HG03103 (cell line): ENCODE results near the gene MCTP1.

ENCODE experiments used
- ATAC-seq: cut with Tn5 transposase; IDR thresholded peaks from one replicate; pipeline ENCODE4 v1.9.1; 2021; ENCODE audit warnings: low read depth; ENCODE audit not compliant: unreplicated experiment

Gene MCTP1

DNA sequence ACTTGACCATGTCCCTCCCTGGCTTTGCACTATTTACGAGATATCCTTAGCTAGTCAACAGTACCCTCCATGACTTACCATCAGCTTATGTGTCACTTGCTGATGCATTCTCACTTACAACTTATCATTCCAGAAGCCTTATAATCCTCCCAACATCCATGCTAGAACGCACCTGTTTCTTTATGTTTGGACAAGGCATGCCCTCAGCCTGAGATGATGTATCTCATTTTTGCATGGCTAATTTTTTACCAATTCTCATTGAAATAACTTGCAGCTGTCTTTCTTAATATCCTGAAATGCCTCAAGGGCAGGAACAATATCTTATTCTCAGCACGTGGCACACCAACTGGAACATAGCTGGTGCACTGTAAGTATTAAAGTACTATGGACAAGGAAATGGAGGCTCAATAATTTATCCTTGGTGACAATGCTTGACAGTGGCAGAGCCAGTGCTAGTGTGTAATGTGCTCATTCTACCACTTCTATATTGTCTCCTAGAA is 384.8 kb downstream of the MCTP1 start:
- no peak for ATAC-seq

DNA sequence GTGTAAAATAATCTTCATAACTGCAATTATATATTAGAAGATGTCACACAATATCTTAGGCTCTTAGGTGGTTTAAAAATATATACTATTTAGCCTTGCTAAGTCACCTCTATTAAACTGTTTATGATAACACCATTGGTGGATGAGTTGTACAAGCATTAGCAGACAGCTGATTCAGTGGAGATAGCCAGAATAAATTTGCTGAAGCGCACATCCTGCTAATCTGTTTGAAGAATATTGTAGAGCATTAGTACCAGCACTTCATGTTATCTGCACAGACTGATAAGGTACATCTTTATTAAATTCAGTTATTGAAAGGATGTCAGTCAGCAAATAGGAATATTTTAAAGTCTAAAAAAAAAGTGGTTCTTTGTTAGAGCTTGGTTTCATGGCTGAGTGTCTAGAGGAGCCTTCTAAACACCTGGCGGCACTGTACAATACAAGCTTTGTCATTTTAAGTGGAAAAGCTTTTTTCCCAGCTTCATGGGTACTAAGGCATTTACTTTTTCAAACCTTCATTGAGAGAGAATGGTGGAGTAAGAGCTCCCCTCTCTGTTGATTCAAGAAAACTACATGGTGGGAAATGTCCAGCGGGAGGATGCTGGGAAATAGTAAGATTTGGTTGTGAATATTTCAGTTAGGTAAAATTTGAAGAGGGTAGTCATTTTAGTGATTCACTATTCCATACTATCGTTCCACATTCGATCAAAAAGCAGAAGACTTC is 391.3 kb downstream of the MCTP1 start:
- no peak for ATAC-seq

DNA sequence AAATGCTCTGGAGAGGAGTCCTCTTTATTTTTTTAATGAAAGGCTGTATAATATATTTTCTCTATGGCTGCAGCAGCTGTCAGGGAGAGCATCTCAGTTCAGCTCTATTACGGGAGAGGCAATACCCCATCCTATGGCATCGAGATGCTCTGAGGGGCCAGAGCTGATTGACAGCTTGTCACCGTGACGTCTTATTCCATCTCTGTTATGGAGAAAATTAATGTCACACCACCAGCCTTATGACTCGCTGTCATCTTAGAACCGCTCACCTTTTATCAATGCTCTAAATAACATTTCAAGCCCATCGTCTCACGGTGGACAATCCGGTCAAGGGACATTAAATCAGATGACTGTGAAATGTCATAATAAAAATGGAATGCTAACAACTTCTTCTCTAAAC is 392.9 kb downstream of the MCTP1 start:
- no peak for ATAC-seq

DNA sequence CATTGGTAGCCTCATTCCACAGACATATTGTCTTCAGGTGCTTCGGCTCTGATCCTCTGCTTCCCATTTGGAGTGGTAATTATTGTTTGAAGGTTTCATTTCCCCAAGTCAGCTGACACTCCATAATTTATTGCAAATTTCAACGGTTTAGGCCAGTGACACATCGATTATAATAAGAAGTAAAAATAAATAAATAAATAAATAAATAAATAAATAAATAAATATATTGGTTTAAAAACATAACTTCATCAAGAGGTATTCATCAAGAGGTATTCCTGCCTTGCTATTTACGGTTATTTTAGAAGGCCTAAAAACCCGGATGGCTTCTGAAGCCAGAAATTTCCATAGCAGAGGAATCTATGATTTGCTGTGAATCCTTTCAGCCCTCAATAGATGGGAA is 393.3 kb downstream of the MCTP1 start:
- ATAC-seq: no peak

DNA sequence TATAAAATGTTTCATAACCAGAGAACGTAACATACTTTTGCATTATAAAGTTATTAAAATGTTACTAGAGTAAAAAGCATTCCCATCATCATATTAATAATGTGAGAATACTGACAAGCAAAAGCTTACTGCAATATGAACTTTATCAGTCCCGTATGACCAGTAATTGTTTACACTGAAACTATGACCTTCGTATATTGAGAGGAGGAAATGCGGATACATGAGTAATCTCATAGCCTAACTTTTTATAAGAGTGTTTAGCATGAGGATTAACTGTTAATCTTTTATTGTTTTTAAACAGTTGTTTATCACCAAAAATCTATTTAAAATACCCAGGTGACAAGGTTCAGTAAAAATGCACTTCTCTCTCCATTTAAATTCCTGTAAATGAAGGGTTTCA is 394.0 kb downstream of the MCTP1 start:
- ATAC-seq: no peak

DNA sequence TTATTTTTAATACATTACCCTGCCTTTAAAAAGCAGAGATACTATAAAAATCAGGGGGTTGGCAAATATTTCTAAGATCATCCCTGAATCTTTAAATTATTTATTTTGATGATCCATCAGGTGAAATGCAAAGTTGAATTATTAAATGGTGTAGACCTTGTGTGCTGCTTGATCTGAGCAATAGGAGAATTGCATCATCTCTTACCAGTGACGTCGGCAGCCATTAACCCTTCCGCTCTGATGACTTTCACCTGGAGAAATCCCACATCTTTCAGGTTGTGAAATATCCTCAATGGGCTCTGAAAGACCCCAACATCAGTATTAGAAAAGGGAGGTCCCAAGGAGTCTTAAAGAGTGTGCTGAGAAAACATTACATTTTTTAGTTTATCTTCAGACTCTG is 396.2 kb downstream of the MCTP1 start:
- ATAC-seq: no peak

DNA sequence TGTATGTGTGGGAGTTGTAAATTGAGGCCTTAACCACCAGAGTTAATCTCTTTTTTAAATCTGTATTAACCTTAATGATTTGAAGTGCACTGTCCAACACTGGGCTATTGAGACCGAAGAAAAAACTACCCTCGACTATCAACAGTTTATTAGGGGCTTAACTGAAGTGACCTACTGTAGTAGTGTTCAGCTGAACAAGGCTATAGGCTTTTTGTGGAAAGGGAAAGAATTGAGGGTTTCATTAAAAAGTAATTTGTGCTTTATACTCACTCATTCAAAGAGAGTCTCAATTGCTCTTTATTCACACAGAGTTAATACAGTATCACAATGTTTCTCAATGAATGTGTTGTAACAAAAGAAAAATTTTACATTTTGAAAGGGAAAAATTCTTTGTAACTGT is 399.0 kb downstream of the MCTP1 start:
- no peak for ATAC-seq

DNA sequence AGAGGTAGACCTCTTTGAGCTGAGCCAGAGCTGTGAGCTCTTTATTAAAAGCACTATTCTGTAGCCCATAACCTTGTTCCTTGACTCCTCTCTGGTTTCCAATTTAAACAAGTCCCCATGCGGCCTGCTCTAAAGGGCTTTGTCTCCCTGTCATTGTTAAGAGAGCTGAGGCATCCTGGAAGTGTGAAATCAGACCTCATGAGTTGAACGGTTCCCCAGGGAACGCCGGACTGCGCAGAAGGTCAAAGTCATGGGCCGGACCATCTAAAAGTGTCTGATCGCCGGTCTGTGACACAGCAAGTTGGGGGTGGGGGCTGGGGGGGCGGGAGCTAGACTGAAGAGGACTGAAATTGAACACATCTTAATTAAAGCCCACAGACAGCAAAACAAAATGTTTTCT is 400.6 kb downstream of the MCTP1 start:
- no peak for ATAC-seq

DNA sequence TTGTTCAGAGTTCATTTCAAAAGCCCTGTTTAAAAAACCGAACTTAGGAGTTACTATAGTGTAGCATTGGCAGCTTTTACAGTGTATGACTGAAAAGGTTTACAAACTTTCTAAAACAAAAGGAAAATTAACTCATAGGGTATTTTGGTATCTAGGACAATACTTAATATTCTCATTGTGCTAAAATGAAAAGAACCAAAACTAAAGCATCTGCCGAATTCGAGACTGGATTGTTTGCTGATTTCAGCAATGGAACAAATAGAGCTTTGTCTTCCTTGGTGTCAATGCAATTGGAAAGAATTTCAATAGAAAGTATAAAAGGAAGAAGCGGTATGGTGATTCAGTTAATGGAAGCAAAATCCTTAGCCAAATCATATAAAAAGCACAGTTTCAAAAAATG is 412.4 kb downstream of the MCTP1 start:
- ATAC-seq: no peak

DNA sequence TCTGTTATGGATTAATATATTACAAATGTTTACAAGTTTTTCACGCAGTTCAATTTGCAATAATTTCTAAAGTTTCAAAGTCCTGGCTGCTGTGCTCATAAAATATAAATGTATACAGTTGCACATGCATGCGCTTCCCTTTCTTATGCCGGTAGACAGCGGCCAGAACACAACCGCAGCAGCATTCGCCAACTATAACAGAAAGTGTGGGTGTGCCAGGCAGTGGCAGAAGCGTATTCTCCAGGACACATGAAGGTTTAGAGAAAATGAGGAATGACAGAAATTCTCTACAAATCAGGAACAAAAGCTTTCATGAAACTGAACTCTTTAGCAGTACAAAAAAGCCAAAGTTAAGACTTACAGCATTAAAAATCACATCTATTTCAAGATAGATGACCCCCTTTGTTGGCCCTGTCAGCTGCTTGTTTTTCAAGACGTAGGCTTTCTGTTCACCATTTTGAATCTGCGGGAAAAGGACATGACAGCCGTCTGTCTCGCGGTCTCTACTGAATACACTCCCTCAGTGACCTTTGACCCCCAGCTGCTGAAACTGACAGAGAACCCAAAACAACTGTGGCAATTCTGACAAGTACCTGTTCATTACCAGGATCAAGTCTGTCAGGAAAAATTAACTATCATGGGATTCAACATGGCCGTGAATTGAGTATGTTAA is 414.2 kb downstream of the MCTP1 start:
- ATAC-seq: no peak

DNA sequence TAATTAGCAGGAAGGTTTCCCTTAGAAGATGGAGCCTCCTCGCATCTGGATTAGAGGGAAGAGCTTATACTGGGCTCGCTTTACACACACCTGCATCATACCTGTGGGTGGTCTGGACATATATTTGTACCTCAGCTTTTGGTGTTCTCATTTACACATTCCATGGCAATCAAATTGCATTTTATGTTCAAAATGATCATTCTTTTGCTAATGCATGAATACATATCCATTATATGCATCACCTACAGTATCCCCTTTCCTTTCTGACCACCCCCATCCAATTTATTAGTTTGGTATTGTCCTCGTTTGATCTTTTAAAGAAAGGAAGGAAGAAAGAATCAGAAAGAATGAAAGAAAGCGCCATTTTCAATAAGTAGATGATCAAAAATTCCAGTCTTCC is 415.0 kb downstream of the MCTP1 start:
- ATAC-seq: no peak

DNA sequence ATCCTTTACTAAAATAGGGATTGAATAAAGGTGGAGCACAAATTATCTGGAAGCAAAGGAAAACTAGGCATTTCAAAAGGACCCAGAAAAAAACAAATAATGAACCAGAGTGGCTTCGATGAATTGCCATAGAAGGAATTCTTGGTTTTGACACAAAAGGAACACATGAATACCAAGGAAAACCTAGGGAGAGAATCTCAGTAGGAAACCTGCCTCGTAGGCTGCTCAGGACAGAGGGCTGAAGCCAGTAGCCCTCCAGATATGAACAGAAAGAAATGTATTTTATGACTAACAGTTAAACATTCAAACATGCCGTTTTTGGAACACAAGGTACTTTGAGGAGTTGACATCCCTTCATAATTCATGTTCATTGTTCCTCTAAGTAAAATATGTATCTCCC is 420.9 kb downstream of the MCTP1 start:
- ATAC-seq: no peak

DNA sequence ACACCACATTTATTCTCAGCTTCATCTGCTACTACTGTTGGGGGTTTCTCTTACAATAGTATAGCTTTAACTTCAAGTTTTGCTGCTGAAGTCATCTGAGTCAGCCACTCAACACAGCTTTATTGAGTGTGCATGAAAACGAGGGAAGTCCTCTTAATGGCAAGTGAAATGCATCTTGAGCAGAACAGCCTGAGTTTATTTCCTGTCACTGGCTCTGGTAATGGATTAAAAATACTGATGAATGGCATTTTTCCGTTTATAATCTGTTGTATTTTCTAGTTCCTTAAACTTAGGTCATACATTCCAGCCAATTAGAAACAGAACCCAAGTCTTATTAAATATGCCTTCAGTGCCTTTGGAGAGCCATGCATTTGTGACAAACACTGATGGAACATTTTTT is 427.8 kb downstream of the MCTP1 start:
- no peak for ATAC-seq

DNA sequence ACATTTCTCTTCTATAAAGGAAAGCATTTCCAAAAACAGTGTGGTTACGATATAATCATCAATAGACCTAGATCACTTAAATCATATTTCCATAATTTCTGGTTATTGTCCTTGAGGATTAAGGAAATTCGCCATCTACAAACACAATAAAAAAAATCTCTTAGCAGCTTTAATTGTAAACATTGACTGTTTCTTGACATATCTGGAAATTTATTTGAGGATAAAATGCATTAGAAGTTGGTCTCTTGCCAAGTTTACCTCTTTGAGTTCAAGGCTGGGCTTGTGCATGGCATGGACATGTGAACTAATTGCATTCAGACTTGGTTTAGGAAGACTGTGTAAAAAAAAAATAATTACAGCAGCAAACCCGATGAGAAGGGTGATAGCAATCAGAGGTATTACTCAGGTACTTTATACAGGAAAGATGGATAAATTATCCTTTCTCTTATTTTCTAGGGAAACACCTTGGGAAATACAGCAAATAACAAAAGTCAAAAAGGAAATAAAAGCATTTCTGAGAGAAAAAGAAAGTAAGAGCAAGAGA is 428.6 kb downstream of the MCTP1 start:
- ATAC-seq: no peak

DNA sequence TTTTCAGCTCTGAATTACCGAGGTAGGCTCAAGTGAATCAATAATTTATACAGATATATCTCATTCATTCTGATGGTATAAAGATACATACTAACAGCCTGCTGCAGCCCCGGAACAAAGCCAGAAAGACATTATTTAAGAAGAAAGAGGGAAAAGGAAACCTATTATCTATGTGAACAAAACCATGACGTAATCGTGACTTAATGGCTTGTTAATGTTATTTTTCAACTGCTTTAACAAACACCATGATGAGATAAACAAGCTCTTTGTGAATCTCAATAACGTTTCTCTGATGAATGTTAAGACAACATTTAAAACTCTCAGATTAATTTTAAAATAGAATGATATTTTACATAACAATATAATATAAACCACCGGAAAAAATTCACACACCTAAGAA is 429.4 kb downstream of the MCTP1 start:
- no peak for ATAC-seq

DNA sequence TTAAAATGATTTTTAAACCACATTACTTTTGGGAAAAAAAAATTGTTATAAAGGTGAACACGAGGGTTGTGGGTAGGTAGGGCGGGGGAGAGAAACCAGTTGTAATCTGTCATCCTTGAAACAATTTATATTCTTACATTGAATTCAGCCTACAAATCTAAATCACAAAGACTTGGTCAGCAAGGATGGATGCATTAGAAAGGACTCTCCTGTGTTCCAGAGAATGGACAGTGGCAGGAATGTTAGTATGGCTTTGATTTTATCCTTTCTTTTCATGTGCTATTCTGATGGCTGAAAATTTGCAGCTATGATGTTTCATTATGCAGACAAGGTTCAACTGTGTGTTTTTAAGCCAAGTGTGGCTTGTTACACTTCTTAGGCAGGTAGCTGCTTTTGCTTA is 431.8 kb downstream of the MCTP1 start:
- no peak for ATAC-seq

DNA sequence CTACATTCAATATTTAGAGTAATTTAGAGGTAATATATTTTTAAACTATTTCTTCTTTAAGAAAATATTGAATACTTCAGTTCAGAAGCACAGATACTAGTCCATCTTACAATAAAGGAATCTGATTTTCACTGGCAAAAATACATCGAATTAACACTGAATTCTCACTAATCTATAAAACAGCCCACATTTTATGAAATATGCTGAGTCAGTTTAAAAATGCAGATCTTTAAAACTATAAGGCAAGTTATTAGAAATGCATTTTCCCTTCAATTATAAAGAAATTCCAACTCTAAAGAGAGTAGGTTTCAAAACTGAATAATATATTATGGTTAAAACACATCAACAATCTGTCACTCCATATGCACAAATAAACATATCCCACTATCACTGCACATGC is 433.9 kb downstream of the MCTP1 start:
- no peak for ATAC-seq

DNA sequence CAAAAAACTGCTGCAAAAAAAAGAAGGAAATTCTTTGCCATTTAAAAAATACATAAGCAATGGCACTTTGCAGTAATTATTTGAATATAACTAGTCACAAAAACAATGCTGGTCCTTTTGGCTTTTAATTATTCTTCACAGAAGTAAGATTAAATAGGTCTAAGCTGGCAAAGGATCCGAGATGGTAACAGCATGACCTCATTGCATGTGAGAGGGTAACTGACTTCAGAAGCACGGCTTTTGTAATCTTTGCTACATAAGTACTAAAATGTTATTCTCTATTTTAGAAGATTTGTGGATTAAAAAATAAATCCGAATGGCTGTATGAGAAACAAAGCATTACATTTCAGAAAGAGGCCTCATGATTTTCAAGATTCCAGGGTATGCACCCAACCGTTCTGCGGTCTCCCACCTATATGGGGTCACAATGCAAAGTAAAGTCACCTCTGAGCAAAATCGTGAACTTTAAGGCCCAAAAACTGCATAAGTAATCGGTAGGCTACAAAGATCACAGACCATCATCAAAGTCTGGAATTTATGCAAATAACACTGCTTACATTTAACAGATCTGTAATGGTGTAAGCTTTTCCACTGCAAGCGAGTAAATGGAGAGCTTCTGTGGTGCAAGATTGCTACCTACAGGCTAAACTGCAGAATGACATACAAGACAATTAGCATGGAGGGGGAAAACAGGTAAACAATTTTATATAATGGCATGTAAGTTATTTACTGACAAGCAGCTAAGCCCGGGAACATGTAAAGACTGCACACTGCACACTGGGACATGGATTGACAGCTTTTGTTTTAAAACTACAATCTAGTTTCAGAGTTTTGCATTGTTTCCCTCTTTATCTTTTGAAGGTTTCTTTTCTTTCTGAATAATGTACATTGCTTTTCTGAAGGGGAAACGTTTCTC is 434.8 kb downstream of the MCTP1 start:
- ATAC-seq: peak; percentile 97

DNA sequence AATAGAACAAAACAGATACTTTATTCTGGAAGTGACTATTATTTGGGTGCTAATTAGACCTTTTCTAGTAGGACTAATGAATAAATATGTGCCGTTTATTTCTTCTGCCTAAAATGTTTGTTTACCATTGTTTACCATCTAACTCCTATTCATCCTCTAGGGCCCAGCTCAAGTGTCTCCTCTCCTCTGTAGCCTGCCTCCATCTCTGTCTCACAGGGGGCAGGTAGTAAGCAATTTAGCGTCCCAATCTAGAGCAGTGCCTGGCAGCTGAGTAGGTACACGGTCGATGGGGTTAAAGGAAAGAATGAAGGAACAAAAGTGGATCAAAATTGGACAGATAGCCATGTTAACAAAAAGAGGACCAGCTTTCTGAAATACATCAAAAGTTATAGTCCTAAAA is 435.6 kb downstream of the MCTP1 start:
- no peak for ATAC-seq

DNA sequence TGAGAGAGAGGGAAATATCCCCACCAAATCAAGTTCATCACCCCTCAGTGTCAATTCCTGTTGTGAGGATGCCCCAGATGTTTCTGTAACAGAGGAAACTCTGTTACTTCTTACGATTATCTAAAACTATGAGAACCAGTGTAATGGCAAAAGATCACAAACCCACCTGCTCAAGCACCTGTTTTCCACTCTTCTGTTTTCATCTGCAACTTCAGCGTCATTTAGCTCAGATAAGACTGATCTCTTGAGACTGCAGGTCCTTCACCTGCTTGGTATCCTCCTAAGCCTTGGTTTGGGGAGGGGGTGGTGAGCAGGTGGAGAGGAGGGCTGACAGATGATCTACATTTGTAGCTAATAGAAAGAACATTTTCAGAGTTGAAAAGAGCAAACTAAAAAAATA is 437.2 kb downstream of the MCTP1 start:
- no peak for ATAC-seq

DNA sequence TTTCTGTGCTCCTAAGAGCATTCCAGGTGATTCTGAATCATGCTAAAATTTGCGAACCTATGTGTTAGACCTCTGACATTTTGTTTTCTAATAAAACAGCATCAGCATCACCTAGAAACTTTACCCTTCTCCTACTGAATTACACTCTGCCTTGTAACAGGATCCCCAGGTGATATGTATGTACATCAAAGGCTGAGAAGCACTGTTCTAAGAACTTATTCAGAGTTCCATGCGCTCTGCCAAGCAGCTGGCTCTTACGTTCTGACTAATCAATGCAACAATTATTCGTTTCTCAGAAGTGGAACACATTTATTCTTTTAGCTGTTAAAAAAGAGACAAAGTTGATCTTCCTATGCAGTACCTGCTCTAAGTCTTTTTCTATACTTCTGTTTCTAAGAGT is 437.9 kb downstream of the MCTP1 start:
- ATAC-seq: no peak
